ENCODE results near the gene ASB2.
A peak's percentile ranks its signal among the peaks of the same experiment; 100 is the strongest.

ASB2 gene

DNA sequence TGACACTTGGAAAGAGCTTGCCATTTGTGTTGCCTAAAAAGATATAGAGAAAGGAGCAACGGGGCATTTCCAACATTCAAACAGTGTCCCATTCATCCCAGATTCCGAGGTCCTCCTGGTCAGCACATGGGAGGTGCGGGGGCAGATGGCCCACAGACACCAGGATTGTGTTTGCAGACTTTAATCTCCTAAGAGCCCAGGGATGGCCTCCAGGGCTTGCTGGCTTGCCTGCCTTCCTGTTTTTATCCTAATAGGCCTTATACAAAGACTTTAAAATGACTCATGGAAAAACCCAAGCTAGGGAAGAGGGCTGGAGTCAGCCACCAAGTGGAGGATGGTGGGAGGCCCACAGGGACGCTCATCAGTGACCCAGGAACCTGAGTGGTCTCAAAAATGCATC, 70.7 kb downstream of the ASB2 start:
- H3K9ac ChIP-seq (ENCODE audit: low read depth, low read length), result no peak overlapping the region
- H3K4me3 ChIP-seq (ENCODE audit: low read depth in 1 of 2, low read length in 2 of 2), result no peak overlapping the region
- H2AFZ ChIP-seq (ENCODE audit: low read depth, low read length), result no peak overlapping the region
- no peak overlapping the region for H3K27ac ChIP-seq (ENCODE audit: low read length)
- no peaks in the 10 kb centered on the region for H3K4me1 ChIP-seq (ENCODE audit: insufficient read depth, low read length)
- TF ChIP-seq EZH2 (IDR thresholded peaks at IDR 0.05; ENCODE audit: borderline replicate concordance, low read depth, low read length, severe bottlenecking), result no peak
- TF ChIP-seq, protein P1, sequence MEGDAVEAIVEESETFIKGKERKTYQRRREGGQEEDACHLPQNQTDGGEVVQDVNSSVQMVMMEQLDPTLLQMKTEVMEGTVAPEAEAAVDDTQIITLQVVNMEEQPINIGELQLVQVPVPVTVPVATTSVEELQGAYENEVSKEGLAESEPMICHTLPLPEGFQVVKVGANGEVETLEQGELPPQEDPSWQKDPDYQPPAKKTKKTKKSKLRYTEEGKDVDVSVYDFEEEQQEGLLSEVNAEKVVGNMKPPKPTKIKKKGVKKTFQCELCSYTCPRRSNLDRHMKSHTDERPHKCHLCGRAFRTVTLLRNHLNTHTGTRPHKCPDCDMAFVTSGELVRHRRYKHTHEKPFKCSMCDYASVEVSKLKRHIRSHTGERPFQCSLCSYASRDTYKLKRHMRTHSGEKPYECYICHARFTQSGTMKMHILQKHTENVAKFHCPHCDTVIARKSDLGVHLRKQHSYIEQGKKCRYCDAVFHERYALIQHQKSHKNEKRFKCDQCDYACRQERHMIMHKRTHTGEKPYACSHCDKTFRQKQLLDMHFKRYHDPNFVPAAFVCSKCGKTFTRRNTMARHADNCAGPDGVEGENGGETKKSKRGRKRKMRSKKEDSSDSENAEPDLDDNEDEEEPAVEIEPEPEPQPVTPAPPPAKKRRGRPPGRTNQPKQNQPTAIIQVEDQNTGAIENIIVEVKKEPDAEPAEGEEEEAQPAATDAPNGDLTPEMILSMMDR (IDR thresholded peaks at IDR 0.05; ENCODE audit: borderline replicate concordance, extremely low read depth, low read length, poor library complexity, severe bottlenecking), result no peak
- H3K4me2 ChIP-seq (ENCODE audit: insufficient read depth, low read length), result no peak overlapping the region
- no peaks in the 10 kb centered on the region for H3K9me3 ChIP-seq (ENCODE audit: insufficient read depth, low read length, severe bottlenecking)
- no peaks in the 10 kb centered on the region for H4K20me1 ChIP-seq (ENCODE audit: insufficient read depth, low read length)
- ATAC-seq (ENCODE audit: insufficient read depth, low read depth) (no peak), DNase-seq (no peak)
- H3K27me3 ChIP-seq (ENCODE audit: insufficient read depth, low read length, poor library complexity), result peaks cover 1% of the 10 kb centered on the region
- no peaks in the 10 kb centered on the region for H3K79me2 ChIP-seq (ENCODE audit: insufficient read depth, low read length)
- H3K36me3 ChIP-seq (ENCODE audit: insufficient read depth, low read length), result no peaks in the 10 kb centered on the region

DNA sequence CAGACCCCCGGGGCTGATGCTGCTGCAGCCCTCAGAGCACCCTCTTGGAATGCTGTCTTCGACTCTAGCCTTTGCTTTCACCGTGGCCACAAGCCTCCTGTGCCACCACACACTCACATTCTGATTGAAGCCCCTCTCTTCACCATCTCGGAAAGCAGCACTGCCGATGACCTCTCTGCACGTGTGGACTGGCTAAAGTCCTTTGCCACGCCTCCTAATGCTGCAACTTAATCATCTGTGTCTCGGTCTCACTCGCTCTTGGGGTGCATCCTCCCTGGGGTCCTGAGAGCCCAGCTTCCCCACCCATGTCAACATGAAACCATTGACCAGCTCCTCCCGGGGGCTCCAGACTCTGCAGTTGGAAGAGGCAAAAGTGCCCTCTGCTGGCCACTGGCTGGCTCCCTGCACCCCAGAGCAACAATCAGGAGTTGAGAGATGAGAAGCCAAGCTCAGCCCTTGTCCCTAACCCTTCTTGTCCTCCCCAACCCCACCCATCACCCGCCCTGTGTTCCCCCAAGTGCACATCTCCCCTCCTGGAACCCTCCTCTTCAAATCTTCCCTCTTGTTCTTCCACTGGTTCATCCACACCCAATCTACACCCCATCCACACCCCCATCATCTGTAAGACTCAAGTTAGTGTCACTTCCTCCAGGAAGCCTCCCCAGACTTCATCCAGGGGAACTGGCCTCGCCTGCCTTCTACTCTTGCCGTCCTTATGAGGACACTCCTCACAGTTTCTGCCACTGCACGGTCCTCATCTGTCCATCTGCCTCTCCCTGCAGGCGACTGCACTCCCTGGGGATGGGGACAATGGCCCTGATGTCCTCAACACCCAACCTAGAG, 72.8 kb downstream of the ASB2 start:
- no peak overlapping the region for H3K9ac ChIP-seq (ENCODE audit: low read depth, low read length)
- H3K4me3 ChIP-seq (ENCODE audit: low read depth in 1 of 2, low read length in 2 of 2), result no peak overlapping the region
- H3K27ac ChIP-seq (ENCODE audit: low read length), result no peak overlapping the region
- no peak for TF ChIP-seq EZH2 (IDR thresholded peaks at IDR 0.05; ENCODE audit: borderline replicate concordance, low read depth, low read length, severe bottlenecking)
- TF ChIP-seq, protein P1 (IDR thresholded peaks at IDR 0.05; ENCODE audit: borderline replicate concordance, extremely low read depth, low read length, poor library complexity, severe bottlenecking), result peak; percentile 24
- no peak for ATAC-seq (ENCODE audit: insufficient read depth, low read depth)
- no peaks in the 10 kb centered on the region for H3K36me3 ChIP-seq (ENCODE audit: insufficient read depth, low read length)
- H4K20me1 ChIP-seq (ENCODE audit: insufficient read depth, low read length), result no peaks in the 10 kb centered on the region
- H3K4me1 ChIP-seq (ENCODE audit: insufficient read depth, low read length), result no peaks in the 10 kb centered on the region
- DNase-seq, result no peak
- H3K4me2 ChIP-seq (ENCODE audit: insufficient read depth, low read length), result no peak overlapping the region
- no peaks in the 10 kb centered on the region for H3K79me2 ChIP-seq (ENCODE audit: insufficient read depth, low read length)
- H2AFZ ChIP-seq (ENCODE audit: low read depth, low read length), result no peak overlapping the region
- H3K9me3 ChIP-seq (ENCODE audit: insufficient read depth, low read length, severe bottlenecking), result no peaks in the 10 kb centered on the region
- H3K27me3 ChIP-seq (ENCODE audit: insufficient read depth, low read length, poor library complexity), result peaks cover 4% of the 10 kb centered on the region

DNA sequence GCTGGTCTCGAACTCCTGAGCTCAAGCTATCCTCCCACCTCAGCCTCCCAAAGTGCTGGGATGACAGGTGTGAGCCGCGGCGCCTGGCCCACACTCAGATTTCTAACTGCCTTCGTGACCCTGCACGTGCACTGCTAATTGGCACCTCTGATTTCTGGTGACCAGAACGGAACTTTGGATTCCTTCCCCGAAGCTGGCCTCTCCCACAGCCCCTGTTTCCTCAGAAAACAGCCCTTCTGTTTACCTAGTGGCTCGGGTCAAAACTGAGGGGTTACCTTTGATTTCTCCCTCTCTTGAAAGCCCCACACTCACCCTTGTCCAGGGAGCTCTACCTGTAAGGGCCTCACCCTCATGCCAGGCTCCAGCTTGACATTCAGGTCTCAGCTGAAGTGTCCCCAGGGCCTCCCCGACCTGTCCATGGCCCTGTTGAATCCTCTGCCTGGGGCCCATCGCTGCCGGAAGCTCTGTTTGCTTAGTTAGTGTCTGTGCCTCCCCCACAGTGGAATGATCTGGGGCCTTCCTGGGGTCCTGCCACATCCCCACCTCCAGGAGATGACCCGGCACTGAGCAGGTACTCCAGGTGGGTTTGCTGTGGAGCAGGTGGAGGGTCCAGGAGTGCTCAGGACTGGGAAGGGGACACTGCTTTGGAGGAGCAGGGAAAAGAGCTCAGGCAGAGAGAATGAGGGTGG, 73.6 kb downstream of the ASB2 start:
- H3K4me3 ChIP-seq (ENCODE audit: low read depth in 1 of 2, low read length in 2 of 2), result no peak overlapping the region
- no peak overlapping the region for H3K9ac ChIP-seq (ENCODE audit: low read depth, low read length)
- no peak for ATAC-seq (ENCODE audit: insufficient read depth, low read depth)
- H3K4me2 ChIP-seq (ENCODE audit: insufficient read depth, low read length), result no peak overlapping the region
- TF ChIP-seq EZH2 (IDR thresholded peaks at IDR 0.05; ENCODE audit: borderline replicate concordance, low read depth, low read length, severe bottlenecking), result no peak
- TF ChIP-seq, protein P1 (IDR thresholded peaks at IDR 0.05; ENCODE audit: borderline replicate concordance, extremely low read depth, low read length, poor library complexity, severe bottlenecking), result no peak
- H2AFZ ChIP-seq (ENCODE audit: low read depth, low read length), result no peak overlapping the region
- peaks cover 4% of the 10 kb centered on the region for H3K27me3 ChIP-seq (ENCODE audit: insufficient read depth, low read length, poor library complexity)
- H3K4me1 ChIP-seq (ENCODE audit: insufficient read depth, low read length), result no peaks in the 10 kb centered on the region
- no peaks in the 10 kb centered on the region for H3K9me3 ChIP-seq (ENCODE audit: insufficient read depth, low read length, severe bottlenecking)
- no peaks in the 10 kb centered on the region for H3K79me2 ChIP-seq (ENCODE audit: insufficient read depth, low read length)
- H3K27ac ChIP-seq (ENCODE audit: low read length), result no peak overlapping the region
- H3K36me3 ChIP-seq (ENCODE audit: insufficient read depth, low read length), result no peaks in the 10 kb centered on the region
- H4K20me1 ChIP-seq (ENCODE audit: insufficient read depth, low read length), result no peaks in the 10 kb centered on the region
- DNase-seq, result no peak

All from DND-41 (cell line).